RWPE1 (cell line): Measurements from ENCODE around the gene STARD7.

Experiments used
- CTCF ChIA-PET: fragments of 350-600 bp; sonication (Branson Sonifier 250); formaldehyde crosslinking; extraction: SDS; loops from one replicate; lab custom pipeline; 2021; lab: Yijun Ruan, JAX
- POLR2A ChIA-PET: fragments of 400-600 bp; formaldehyde crosslinking; extraction: SDS; loops from one replicate; lab custom pipeline; 2020; ENCODE audit warnings: antibody characterized with exemption; ENCODE audit not compliant: low non-redundant PET; lab: Yijun Ruan, JAX
- DNase-seq: peaks from one replicate; pipeline ENCODE4 v3.0.0; 2012; ENCODE audit warnings: low spot score
- H3K27ac ChIP-seq: fragments of 450-650 bp; 2 replicates; pipeline ENCODE4 v1.5.1; 2017
- CTCF ChIP-seq: fragments of 450-650 bp; conservative IDR thresholded peaks from 2 replicates; pipeline ENCODE4 v1.5.1; 2017; ENCODE audit warnings: low read depth, mild to moderate bottlenecking

Gene STARD7

DNA sequence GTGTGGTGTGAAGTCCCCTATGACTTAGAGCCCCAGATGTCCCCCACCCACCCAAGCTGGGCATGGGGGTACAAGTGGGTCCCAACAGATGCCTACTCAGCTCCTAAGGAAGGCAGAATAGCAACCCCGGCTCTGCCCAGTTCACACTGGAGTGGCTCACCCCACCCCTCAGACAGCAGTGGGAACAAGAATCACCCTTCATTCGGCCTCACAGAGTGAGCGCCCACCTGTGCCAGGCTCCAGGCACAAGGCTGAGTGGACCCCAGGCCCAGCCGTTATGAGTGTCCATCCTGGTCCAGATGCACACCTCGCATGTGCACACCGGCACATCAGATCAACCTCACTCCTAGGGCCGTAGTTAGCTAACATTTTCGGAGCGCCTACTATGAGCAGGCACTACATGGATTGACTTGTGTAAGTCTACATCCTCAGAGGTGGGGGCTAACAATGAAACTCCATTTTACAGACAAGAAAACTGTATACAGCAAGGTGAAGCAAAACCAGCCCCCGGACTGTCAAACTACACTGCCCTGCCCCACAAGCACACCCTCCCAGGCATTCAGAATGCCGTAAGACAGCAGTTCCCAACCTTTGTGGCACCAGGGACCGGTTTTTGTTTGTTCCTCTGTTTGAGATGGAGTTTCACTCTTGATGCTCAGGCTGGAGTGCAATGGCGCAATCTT is 67.5 kb downstream of the STARD7 start:
- POLR2A ChIA-PET: no interaction called here
- no peak for DNase-seq
- H3K27ac ChIP-seq: no peak overlapping the region
- CTCF ChIA-PET: interaction anchor here (0.5 to 1.0 kb wide), 2 partner anchors 24 to 166 kb away, joined by 3 to 5 read pairs; no protein-coding TSS in a partner anchor
- TF ChIP-seq CTCF: no peak

- H3K27ac ChIP-seq: no peak overlapping the region
- ChIA-PET CTCF (interaction anchor here (0.5 to 2.3 kb wide), 10 partner anchors 11 to 396 kb away, joined by 3 to 32 read pairs (median 3); partner anchors contain the start of gene ADRA2B), POLR2A (no interaction called here)
- no peak for TF ChIP-seq CTCF
- DNase-seq: no peak
Observed at GRCh38 chr2:96139181-96139758, 69.4 kb downstream of the STARD7 start.

GRCh38 chr2:96138179-96139145 is 70.2 kb downstream of the STARD7 start, which contains the start of gene ASTL:
Gene ASTL (minus strand): TSS chr2:96138502. CDS start chr2:96138436, 66 bp downstream.
- H3K27ac ChIP-seq: no peak within 1 kb of the TSS
- TF ChIP-seq CTCF: peak; percentile 37
- DNase-seq: peak; percentile 40
- POLR2A ChIA-PET: interaction anchor here (0.7 kb wide), 1 partner anchor 11 kb away, joined by 3 read pairs; no protein-coding TSS in a partner anchor
- CTCF ChIA-PET: interaction anchor here (0.5 to 2.3 kb wide), 14 partner anchors 11 to 626 kb away, joined by 3 to 32 read pairs (median 4); partner anchors contain the start of gene ADRA2B

GRCh38 chr2:96137321-96138178 is 71.1 kb downstream of the STARD7 start:
- ChIA-PET CTCF (interaction anchor here (0.6 to 2.3 kb wide), 10 partner anchors 13 to 627 kb away, joined by 3 to 32 read pairs (median 6); partner anchors contain the start of gene ADRA2B), POLR2A (no interaction called here)
- TF ChIP-seq CTCF: no peak

DNA sequence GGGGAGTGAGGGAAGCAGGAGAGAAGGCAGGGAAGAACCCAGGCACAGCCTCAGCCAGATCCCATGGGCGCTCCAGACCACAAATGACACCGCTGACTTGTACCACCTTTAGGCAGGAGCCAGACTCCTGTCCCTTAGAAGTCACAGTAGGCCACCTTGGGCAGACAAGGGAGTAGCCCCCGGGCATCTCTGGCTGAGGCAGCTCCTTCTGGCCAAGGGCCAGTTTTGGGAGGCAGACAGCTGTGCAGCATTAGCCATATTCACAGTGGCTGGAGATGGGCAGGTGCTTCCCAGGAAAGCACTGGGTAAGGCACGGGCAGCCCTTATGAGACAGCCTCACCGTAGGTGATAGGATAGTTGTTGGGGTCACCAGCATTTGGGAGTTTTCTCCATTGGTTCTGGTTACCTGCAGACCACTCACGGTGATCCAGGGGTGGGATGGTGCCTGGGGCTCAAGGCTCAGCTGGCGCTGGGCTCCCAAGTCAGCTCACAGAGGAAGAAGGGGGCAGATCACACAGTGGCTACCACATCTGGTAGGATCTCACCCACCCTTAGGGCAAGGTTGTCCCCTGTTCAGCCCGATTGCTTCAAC is 72.4 kb downstream of the STARD7 start:
- no peak overlapping the region for H3K27ac ChIP-seq
- ChIA-PET CTCF (interaction anchor here (1.5 kb wide), 1 partner anchor 19 kb away, joined by 6 read pairs; no protein-coding TSS in a partner anchor), POLR2A (no interaction called here)
- DNase-seq: no peak
- TF ChIP-seq CTCF: no peak

More at GRCh38 chr2:96137321-96138178, 71.1 kb downstream of the STARD7 start:
- no peak for DNase-seq
- no peak overlapping the region for H3K27ac ChIP-seq
